HepG2 (cell line): ENCODE results near the gene MAP3K2.

Experiments used
- ARNT2 ChIP-seq: sonication (generic); formaldehyde crosslinking; IDR thresholded peaks from 2 replicates; pipeline ENCODE4 v1.8.0; 2022; ENCODE audit warnings: mild to moderate bottlenecking, low read depth, missing genetic modification reagents, moderate library complexity
- CBX2 ChIP-seq, 2 experiments: fragments of 200-600 bp in 1 of 2; sonication (generic); formaldehyde crosslinking in 1 of 2; IDR thresholded peaks; 2 replicates each; pipeline versions ENCODE4 v1.7.0 to v1.8.1; 2018 to 2022; ENCODE audit warnings: low read depth in 2 of 2, low read length in 1 of 2, mild to moderate bottlenecking in 1 of 2, missing genetic modification reagents in 1 of 2
- FOXJ3 ChIP-seq: sonication (generic); formaldehyde crosslinking; IDR thresholded peaks from 2 replicates; pipeline ENCODE4 v1.4.0; 2020; ENCODE audit warnings: missing genetic modification reagents, mild to moderate bottlenecking, borderline replicate concordance
- GABPA ChIP-seq, 2 experiments: IDR thresholded peaks; 2 replicates each; pipeline ENCODE4 v1.6.1; 2011 to 2016; ENCODE audit warnings: low read depth in 2 of 2, low read length in 1 of 2, missing biosample characterization in 1 of 2, missing genetic modification characterization in 1 of 2
- KLF16 ChIP-seq, 2 experiments: sonication (generic) in 1 of 2; formaldehyde crosslinking in 1 of 2; IDR thresholded peaks; 2 replicates each; pipeline versions ENCODE4 v1.6.1 to v1.8.0; 2016 to 2023; ENCODE audit warnings: missing genetic modification reagents in 2 of 2, missing compliant biosample characterization in 1 of 2
- RFX5 ChIP-seq: IDR thresholded peaks from 2 replicates; pipeline ENCODE4 v1.6.1; 2011; ENCODE audit warnings: low read depth, low read length, improper control_type of control experiment
- RFXAP ChIP-seq: sonication (generic); formaldehyde crosslinking; IDR thresholded peaks from 2 replicates; pipeline ENCODE4 v1.4.0; 2020; ENCODE audit warnings: missing genetic modification reagents, borderline replicate concordance
- RNF2 ChIP-seq: fragments of 450-650 bp; conservative IDR thresholded peaks from 2 replicates; pipeline ENCODE4 v1.6.1; 2016; ENCODE audit warnings: low read depth
- TAF1 ChIP-seq: sonication (generic); formaldehyde crosslinking; IDR thresholded peaks from 2 replicates; pipeline ENCODE4 v1.4.0; 2020; ENCODE audit warnings: missing genetic modification reagents
- ZNF501 ChIP-seq: sonication (generic); formaldehyde crosslinking; IDR thresholded peaks from 2 replicates; pipeline ENCODE4 v1.5.1; 2020; ENCODE audit warnings: mild to moderate bottlenecking, moderate library complexity, missing genetic modification reagents
- TF ChIP-seq, protein P1 (sequence below): sonication (generic); formaldehyde crosslinking; IDR thresholded peaks from 2 replicates; pipeline ENCODE4 v1.5.0; 2020; ENCODE audit warnings: mild to moderate bottlenecking, missing genetic modification reagents, moderate library complexity
- TF ChIP-seq, protein P2 (sequence below): sonication (generic); formaldehyde crosslinking; IDR thresholded peaks from 2 replicates; pipeline ENCODE4 v1.8.0; 2022; ENCODE audit warnings: missing genetic modification reagents, mild to moderate bottlenecking, moderate library complexity, borderline replicate concordance
- TF ChIP-seq, protein P3 (sequence below): sonication (generic); formaldehyde crosslinking; IDR thresholded peaks from 2 replicates; pipeline ENCODE4 v1.9.0; 2021; ENCODE audit warnings: missing genetic modification reagents, borderline replicate concordance
- TF ChIP-seq, protein P4 (sequence below): sonication (generic); formaldehyde crosslinking; IDR thresholded peaks from 2 replicates; pipeline ENCODE4 v1.8.1; 2022; ENCODE audit warnings: mild to moderate bottlenecking, missing genetic modification reagents

DNA sequence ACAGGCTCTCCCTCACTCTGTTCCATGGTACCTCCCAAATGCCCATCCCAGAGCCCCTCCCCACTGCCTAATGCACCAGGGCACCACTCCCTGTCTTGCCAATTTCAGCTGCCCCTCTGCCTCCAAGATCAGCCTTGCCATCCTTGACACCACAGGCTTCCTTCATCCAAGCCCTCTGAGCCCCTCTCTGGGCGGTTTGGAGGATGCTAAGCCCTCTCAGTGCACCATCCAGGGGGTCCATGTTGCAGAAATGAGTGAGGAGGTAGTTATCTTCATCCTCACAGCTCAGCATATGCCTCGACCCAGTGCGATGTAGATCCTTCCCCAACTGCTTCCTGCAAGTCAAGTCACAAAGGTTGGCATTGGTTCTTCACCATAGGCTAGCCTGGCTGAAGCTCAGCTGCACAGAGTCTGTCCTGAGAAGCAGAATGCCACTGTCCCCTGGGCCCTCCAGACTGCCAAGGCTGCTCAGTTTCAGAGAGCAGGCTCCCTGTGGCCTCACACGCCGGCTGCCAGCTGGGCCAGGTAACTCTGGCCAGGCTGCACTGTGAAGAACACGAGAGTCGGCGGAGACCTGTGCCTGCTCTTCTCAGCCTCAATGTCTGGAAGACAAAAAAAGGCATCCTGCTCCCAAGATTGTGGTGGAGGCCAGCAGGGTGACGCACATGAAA, 9.9 kb upstream of the MAP3K2 start:
- TF ChIP-seq, protein P1, sequence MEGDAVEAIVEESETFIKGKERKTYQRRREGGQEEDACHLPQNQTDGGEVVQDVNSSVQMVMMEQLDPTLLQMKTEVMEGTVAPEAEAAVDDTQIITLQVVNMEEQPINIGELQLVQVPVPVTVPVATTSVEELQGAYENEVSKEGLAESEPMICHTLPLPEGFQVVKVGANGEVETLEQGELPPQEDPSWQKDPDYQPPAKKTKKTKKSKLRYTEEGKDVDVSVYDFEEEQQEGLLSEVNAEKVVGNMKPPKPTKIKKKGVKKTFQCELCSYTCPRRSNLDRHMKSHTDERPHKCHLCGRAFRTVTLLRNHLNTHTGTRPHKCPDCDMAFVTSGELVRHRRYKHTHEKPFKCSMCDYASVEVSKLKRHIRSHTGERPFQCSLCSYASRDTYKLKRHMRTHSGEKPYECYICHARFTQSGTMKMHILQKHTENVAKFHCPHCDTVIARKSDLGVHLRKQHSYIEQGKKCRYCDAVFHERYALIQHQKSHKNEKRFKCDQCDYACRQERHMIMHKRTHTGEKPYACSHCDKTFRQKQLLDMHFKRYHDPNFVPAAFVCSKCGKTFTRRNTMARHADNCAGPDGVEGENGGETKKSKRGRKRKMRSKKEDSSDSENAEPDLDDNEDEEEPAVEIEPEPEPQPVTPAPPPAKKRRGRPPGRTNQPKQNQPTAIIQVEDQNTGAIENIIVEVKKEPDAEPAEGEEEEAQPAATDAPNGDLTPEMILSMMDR, result no peak
- no peak for TF ChIP-seq TAF1
- TF ChIP-seq, protein P2, sequence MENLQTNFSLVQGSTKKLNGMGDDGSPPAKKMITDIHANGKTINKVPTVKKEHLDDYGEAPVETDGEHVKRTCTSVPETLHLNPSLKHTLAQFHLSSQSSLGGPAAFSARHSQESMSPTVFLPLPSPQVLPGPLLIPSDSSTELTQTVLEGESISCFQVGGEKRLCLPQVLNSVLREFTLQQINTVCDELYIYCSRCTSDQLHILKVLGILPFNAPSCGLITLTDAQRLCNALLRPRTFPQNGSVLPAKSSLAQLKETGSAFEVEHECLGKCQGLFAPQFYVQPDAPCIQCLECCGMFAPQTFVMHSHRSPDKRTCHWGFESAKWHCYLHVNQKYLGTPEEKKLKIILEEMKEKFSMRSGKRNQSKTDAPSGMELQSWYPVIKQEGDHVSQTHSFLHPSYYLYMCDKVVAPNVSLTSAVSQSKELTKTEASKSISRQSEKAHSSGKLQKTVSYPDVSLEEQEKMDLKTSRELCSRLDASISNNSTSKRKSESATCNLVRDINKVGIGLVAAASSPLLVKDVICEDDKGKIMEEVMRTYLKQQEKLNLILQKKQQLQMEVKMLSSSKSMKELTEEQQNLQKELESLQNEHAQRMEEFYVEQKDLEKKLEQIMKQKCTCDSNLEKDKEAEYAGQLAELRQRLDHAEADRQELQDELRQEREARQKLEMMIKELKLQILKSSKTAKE, result no peak
- TF ChIP-seq FOXJ3, result no peak
- TF ChIP-seq CBX2 (IDR thresholded peaks at IDR 0.05; ENCODE audit: low read depth, low read length), result no peak
- no peak for TF ChIP-seq CBX2 (CRISPR knock-in tag; IDR thresholded peaks at IDR 0.05; ENCODE audit: low read depth)
- TF ChIP-seq, protein P3, sequence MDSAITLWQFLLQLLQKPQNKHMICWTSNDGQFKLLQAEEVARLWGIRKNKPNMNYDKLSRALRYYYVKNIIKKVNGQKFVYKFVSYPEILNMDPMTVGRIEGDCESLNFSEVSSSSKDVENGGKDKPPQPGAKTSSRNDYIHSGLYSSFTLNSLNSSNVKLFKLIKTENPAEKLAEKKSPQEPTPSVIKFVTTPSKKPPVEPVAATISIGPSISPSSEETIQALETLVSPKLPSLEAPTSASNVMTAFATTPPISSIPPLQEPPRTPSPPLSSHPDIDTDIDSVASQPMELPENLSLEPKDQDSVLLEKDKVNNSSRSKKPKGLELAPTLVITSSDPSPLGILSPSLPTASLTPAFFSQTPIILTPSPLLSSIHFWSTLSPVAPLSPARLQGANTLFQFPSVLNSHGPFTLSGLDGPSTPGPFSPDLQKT, result no peak
- no peak for TF ChIP-seq RFXAP (CRISPR knock-in tag)
- no peak for TF ChIP-seq RNF2
- TF ChIP-seq ARNT2 (CRISPR knock-in tag), result no peak
- no peak for TF ChIP-seq GABPA (IDR thresholded peaks at IDR 0.05; ENCODE audit: low read depth, low read length)
- no peak for TF ChIP-seq GABPA (CRISPR knock-in tag; IDR thresholded peaks at IDR 0.05; ENCODE audit: low read depth)
- no peak for TF ChIP-seq RFX5
- TF ChIP-seq KLF16 (CRISPR knock-in tag; IDR thresholded peaks at IDR 0.05), result no peak
- TF ChIP-seq, protein P4, sequence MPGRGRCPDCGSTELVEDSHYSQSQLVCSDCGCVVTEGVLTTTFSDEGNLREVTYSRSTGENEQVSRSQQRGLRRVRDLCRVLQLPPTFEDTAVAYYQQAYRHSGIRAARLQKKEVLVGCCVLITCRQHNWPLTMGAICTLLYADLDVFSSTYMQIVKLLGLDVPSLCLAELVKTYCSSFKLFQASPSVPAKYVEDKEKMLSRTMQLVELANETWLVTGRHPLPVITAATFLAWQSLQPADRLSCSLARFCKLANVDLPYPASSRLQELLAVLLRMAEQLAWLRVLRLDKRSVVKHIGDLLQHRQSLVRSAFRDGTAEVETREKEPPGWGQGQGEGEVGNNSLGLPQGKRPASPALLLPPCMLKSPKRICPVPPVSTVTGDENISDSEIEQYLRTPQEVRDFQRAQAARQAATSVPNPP (CRISPR knock-in tag), result no peak
- no peak for TF ChIP-seq ZNF501 (CRISPR knock-in tag)
